CD4-positive, alpha-beta T cell treated with Interleukin-6 for 4 hours (primary cell): ENCODE results near the gene FTSJ3.
A peak's percentile ranks its signal among the peaks of the same experiment; 100 is the strongest.

Experiments used
- DNase-seq: peaks from one replicate; pipeline ENCODE4 v3.0.0-alpha.2; 2020; ENCODE audit warnings: mixed read lengths

Gene FTSJ3

GRCh38 chr17:63785556-63785955, 41.9 kb downstream of the FTSJ3 start:
- DNase-seq: no peak

GRCh38 chr17:63783522-63783921, 43.9 kb downstream of the FTSJ3 start:
- no peak for DNase-seq

- DNase-seq: no peak
Observed at GRCh38 chr17:63780928-63781327, 46.5 kb downstream of the FTSJ3 start.

GRCh38 chr17:63780507-63780906, 47.0 kb downstream of the FTSJ3 start:
- DNase-seq: no peak

GRCh38 chr17:63775420-63775819, 52.0 kb downstream of the FTSJ3 start:
- no peak for DNase-seq

GRCh38 chr17:63774969-63775265, 52.5 kb downstream of the FTSJ3 start:
- no peak for DNase-seq

GRCh38 chr17:63774141-63774968, 53.1 kb downstream of the FTSJ3 start, which contains the start of gene DDX42:
Gene DDX42, plus strand, starts transcription at chr17:63774170. Its CDS starts 12,880 bp downstream, at chr17:63787050.
- peak; percentile 92 for DNase-seq

- DNase-seq: peak; percentile 99
Observed at GRCh38 chr17:63773272-63774140, 54.0 kb downstream of the FTSJ3 start, which contains the start of gene CCDC47. Gene CCDC47, minus strand, starts transcription at chr17:63773597. Its CDS starts 7,422 bp downstream, at chr17:63766175.

- DNase-seq: no peak
Observed at GRCh38 chr17:63772801-63773271, 54.6 kb downstream of the FTSJ3 start.
